HG02938 (cell line): Measurements from ENCODE around the gene CERK.
"Not testable (repeated sequence)": the region's sequence is repeated elsewhere in the genome, so short reads cannot be mapped to it uniquely, and the experiment has no call there.

Experiments
- ATAC-seq: cut with Tn5 transposase; IDR thresholded peaks from one replicate; pipeline ENCODE4 v1.9.1; 2021; ENCODE audit warnings: mild to moderate bottlenecking, moderate library complexity; ENCODE audit not compliant: unreplicated experiment

CERK gene

GRCh38 chr22:46737976-46738646, at the start of gene CERK:
Gene CERK (minus strand): TSS chr22:46738252. CDS start chr22:46738148, 104 bp downstream.
- ATAC-seq, result no peak

DNA sequence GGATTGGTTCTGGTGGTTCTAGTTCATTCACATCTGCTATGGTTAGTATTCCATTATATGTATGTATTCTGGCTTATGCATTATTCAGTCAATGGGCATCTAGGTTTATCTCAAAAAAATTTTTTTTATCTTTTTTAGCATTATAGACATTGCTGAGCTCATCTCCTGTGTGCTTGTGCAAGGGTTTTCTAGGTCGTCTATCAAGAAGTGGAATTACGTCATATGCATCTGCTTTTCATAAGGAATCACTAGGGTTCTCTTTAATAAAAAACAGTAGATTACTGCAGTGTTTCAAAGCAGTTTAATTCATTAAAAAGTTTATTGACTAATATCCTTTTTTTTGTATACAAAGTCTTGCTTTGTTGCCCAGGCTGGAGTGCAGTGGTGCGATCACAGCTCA, 45.7 kb upstream of the CERK start:
- no peak for ATAC-seq

- ATAC-seq, result not testable (repeated sequence)
Measured at GRCh38 chr22:46782200-46782599, 44.1 kb upstream of the CERK start.

- no peak for ATAC-seq
Measured at GRCh38 chr22:46781291-46781690, 43.2 kb upstream of the CERK start.

DNA sequence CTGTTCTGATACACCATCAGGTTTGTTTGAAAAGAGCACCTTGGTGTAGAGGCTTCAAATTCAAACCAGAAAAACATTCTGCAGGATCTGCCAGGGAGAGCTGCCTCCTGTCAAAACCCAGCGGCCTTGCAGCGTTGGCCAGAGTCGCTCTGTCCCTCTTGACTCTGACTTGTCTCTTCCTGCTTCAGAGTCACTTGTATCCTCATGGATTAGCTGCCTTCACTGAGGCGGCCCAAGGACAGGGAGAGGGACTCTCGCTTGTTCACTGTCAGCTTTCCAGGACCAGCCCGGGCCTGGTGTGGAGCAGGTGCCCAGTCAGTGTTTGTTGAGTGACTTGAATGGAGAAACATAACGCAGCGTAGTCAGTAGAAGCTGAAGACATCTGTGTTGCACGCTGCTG, 42.4 kb upstream of the CERK start:
- no peak for ATAC-seq

DNA sequence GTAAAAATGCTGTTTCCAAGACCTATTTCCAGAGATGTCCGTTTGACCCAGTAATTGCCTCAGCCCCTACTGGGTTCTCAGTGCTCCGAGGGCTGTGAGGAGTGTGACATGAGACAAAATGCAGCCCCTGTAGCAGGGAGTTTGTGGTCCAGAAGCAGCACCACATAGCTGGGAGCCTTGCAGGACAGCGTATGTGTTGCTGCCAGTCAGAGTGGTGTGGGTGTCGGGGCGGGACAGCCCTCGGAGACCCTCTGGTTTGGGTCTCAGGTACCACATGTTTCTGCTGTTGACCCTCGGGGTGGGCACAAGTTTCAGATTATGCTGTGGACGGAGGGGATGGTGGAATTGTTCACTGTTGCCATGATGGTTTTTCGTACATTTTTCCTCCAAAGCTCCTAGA, 41.6 kb upstream of the CERK start:
- ATAC-seq, result no peak

DNA sequence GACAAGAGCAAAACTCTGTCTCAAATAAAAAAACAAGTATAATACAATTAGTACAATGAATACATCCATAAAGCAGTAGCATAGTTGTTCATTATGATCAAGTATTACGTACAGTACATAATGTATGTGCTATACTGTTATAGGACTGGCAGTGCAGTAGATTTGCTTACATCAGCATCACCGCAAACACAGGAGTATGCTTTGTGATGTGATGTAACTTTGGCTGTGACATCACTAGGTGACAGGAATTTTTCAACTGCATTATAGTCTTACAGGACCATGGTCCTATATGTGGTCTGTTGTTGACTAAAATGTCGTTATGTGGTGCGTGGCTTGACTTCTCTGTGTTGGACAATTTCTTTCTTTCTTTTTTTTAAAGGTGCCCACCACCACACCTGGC, 41.0 kb upstream of the CERK start:
- no peak for ATAC-seq

- no peak for ATAC-seq
Measured at GRCh38 chr22:46777609-46777970, 39.5 kb upstream of the CERK start.

- no peak for ATAC-seq
Measured at GRCh38 chr22:46776876-46777608, 39.0 kb upstream of the CERK start.

- no peak for ATAC-seq
Measured at GRCh38 chr22:46775850-46776826, 38.1 kb upstream of the CERK start.

DNA sequence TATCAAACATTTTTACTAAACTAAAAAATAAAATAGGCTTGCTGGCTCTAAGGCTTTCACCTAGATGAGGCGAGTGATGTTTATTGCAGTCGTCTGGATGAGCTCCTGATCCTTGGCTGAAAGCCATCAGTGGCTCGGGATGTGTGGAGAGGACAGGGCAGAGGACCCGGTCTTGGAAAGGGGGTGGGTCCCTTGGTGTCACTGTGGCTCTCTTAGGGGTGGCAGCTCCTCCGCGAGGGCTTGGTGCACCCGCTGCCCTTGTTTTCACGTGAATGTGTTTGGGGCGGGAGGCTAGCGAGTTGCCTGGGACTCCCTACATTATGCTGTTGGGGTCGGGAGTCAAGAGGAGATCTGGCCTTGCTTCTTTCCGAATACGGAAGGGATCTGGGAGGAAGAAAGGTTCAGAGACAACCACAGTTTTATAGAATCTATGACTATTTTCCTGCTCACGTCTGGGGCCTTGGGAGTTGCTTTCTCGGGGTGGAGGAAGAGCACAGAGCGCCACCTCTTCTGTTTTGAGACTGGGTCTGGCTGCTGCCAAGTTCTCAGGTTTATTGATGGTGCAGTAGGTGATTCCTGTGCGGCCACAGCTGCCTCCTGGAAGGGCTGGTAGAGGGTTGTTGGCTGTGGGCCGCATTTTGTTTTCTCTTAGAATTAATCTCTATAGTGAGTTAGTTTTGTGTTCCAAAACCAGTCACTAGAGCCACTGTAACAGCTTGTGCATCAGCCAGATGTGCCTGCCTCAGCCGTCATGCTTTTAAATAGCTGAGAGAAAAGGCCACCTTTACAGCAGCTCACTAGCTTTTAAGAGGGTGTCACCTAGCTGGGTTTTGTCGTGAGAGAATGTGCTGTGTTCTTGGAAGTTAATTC, 37.2 kb upstream of the CERK start:
- no peak for ATAC-seq

GRCh38 chr22:46774253-46774979, 36.4 kb upstream of the CERK start:
- ATAC-seq, result no peak

DNA sequence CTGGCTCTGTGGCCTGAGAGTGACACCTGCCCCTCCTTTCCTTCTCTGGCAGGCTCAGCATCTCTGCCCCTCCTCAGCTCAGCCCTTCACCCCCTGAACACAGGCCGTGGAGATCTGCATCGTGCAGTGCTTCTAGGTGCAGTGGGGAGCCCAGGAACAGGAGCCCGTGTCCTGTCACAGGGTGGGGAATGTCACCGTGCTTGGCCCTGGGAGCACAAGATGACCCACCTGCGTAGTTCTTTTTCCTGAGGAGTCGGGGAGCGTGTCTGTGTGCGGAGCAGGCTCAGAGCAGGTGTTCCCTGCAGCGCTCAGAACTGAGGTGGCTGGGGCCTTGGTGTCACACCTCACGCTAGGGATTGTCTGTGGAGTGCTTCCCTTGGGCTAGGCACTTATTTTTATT, 35.0 kb upstream of the CERK start:
- no peak for ATAC-seq

GRCh38 chr22:46770726-46771125, 32.7 kb upstream of the CERK start:
- ATAC-seq, result no peak

DNA sequence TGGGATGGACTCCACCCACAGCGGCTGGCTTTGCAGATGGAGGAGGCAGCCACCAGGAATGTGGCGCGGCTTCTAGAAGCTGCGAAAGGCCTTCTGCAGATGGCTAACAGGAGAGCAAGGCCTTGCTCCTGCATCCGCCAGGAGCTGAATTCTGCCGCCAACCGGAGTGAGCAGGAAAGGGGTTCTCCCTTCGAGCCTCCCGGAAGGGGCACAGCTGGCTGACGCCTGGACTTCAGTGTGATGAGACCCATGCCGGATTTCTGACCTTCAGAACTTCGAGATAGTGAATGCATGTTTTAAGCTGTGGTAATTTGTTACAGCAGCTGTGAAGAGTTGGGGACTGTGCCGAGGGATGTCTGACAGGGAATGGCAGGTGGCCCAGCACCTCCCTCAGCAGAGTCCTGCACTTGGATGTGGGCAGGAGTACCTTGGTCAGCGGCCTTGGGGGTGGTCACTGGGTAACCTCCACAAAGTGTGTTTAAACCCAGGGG, 32.1 kb upstream of the CERK start:
- no peak for ATAC-seq

GRCh38 chr22:46769706-46770105, 31.7 kb upstream of the CERK start:
- no peak for ATAC-seq

GRCh38 chr22:46769191-46769675, 31.2 kb upstream of the CERK start:
- ATAC-seq, result no peak

- no peak for ATAC-seq
Measured at GRCh38 chr22:46767249-46767985, 29.4 kb upstream of the CERK start.

- ATAC-seq, result no peak
Measured at GRCh38 chr22:46766611-46767010, 28.6 kb upstream of the CERK start.
